NCI-H2227 treated with DMSO at 0.1 percent for 48 hours (cell line): ENCODE data around the gene ANGPTL2.

ENCODE experiments used
- DNase-seq: peaks from one replicate; lab custom pipeline; 2025; lab: John Stamatoyannopoulos, UW

The ANGPTL2 gene

GRCh38 chr9:127075624-127076372 is 46.6 kb downstream of the ANGPTL2 start:
- no peak for DNase-seq

GRCh38 chr9:127074561-127075548 is 47.6 kb downstream of the ANGPTL2 start:
- DNase-seq, result no peak

GRCh38 chr9:127067603-127068220 is 54.7 kb downstream of the ANGPTL2 start:
- DNase-seq, result no peak

GRCh38 chr9:127066851-127067136 is 55.6 kb downstream of the ANGPTL2 start:
- DNase-seq, result no peak

- DNase-seq, result no peak
These were observed 56.2 kb downstream of the ANGPTL2 start for GRCh38 chr9:127066060-127066850.

GRCh38 chr9:127065592-127065991 is 56.8 kb downstream of the ANGPTL2 start:
- no peak for DNase-seq

- DNase-seq, result no peak
These were observed 58.1 kb downstream of the ANGPTL2 start for GRCh38 chr9:127064335-127064734.

- DNase-seq, result no peak
These were observed 61.0 kb downstream of the ANGPTL2 start for GRCh38 chr9:127061411-127061810.

- DNase-seq, result no peak
These were observed 62.6 kb downstream of the ANGPTL2 start for GRCh38 chr9:127059765-127060361.

GRCh38 chr9:127059030-127059429 is 63.4 kb downstream of the ANGPTL2 start:
- DNase-seq, result no peak

GRCh38 chr9:127058645-127059021 is 63.8 kb downstream of the ANGPTL2 start:
- DNase-seq, result no peak

GRCh38 chr9:127058011-127058644 is 64.3 kb downstream of the ANGPTL2 start:
- DNase-seq, result no peak

GRCh38 chr9:127056446-127056845 is 66.0 kb downstream of the ANGPTL2 start:
- no peak for DNase-seq

- DNase-seq, result no peak
These were observed 66.6 kb downstream of the ANGPTL2 start for GRCh38 chr9:127055745-127056402.

GRCh38 chr9:127053960-127054359 is 68.5 kb downstream of the ANGPTL2 start:
- DNase-seq, result no peak

- DNase-seq, result no peak
These were observed 69.2 kb downstream of the ANGPTL2 start for GRCh38 chr9:127053057-127053821.

- DNase-seq, result no peak
These were observed 70.4 kb downstream of the ANGPTL2 start for GRCh38 chr9:127051881-127052595.

- DNase-seq, result no peak
These were observed 71.8 kb downstream of the ANGPTL2 start for GRCh38 chr9:127050591-127051001.

GRCh38 chr9:127050152-127050551 is 72.3 kb downstream of the ANGPTL2 start:
- DNase-seq, result no peak
